SK-N-SH treated with all-trans-retinoic acid at 6 μM for 48 hours (cell line): ENCODE data around the gene PIK3CA.

Source experiments
- ATAC-seq: fragments of 200-7000 bp; cut with Tn5 transposase; 3 replicates; pipeline ENCODE4 v1.9.1; 2020; ENCODE audit warnings: mild to moderate bottlenecking, moderate library complexity
- ARNTL ChIP-seq: fragments of 450-650 bp; formaldehyde crosslinking; IDR thresholded peaks from 2 replicates; pipeline ENCODE4 v1.5.0; 2020; ENCODE audit warnings: low read depth, mild to moderate bottlenecking, moderate library complexity, borderline replicate concordance
- BACH2 ChIP-seq: fragments of 250-450 bp; sonication (Bioruptor Pico); IDR thresholded peaks from 2 replicates; pipeline ENCODE4 v1.9.0; 2021; ENCODE audit warnings: mild to moderate bottlenecking, borderline replicate concordance
- CREB5 ChIP-seq: fragments of 250-450 bp; sonication (Bioruptor Pico); IDR thresholded peaks from 2 replicates; pipeline ENCODE4 v1.5.1; 2020; ENCODE audit warnings: low read depth, mild to moderate bottlenecking, moderate library complexity
- CSDC2 ChIP-seq: fragments of 250-450 bp; sonication (Bioruptor Pico); IDR thresholded peaks from 2 replicates; pipeline ENCODE4 v1.5.0; 2020; ENCODE audit warnings: mild to moderate bottlenecking, moderate library complexity
- GLIS3 ChIP-seq: fragments of 250-450 bp; sonication (Bioruptor Pico); IDR thresholded peaks from 2 replicates; pipeline ENCODE4 v1.5.0; 2020; ENCODE audit warnings: mild to moderate bottlenecking, moderate library complexity
- ISL1 ChIP-seq: fragments of 250-450 bp; sonication (Bioruptor Pico); IDR thresholded peaks from 2 replicates; pipeline ENCODE4 v2.1.2; 2022; ENCODE audit warnings: mild to moderate bottlenecking, moderate library complexity
- OSR1 ChIP-seq: fragments of 250-450 bp; sonication (Bioruptor Pico); IDR thresholded peaks from 2 replicates; pipeline ENCODE4 v1.8.0; 2022; ENCODE audit warnings: moderate library complexity, mild to moderate bottlenecking, inconsistent platforms
- PPARA ChIP-seq: fragments of 250-450 bp; sonication (Bioruptor Pico); IDR thresholded peaks from 2 replicates; pipeline ENCODE4 v1.5.0; 2020; ENCODE audit warnings: mild to moderate bottlenecking, borderline replicate concordance
- RARB ChIP-seq: fragments of 250-450 bp; sonication (Bioruptor Pico); IDR thresholded peaks from 2 replicates; pipeline ENCODE4 v1.8.0; 2021; ENCODE audit warnings: mild to moderate bottlenecking, moderate library complexity
- SNAI2 ChIP-seq: fragments of 250-450 bp; sonication (Bioruptor Pico); IDR thresholded peaks from 2 replicates; pipeline ENCODE4 v1.5.0; 2020; ENCODE audit warnings: mild to moderate bottlenecking, moderate library complexity
- TCF4 ChIP-seq: fragments of 250-450 bp; sonication (Bioruptor Pico); IDR thresholded peaks from 2 replicates; pipeline ENCODE4 v1.8.0; 2021; ENCODE audit warnings: mild to moderate bottlenecking, moderate library complexity, borderline replicate concordance
- TOX ChIP-seq: fragments of 250-450 bp; sonication (Bioruptor Pico); IDR thresholded peaks from 2 replicates; pipeline ENCODE4 v1.8.0; 2021; ENCODE audit warnings: mild to moderate bottlenecking, moderate library complexity, borderline replicate concordance
- ZC3H10 ChIP-seq: fragments of 250-450 bp; sonication (Bioruptor Pico); IDR thresholded peaks from 2 replicates; pipeline ENCODE4 v1.5.1; 2021; ENCODE audit warnings: mild to moderate bottlenecking, moderate library complexity
- ZFP3 ChIP-seq: fragments of 250-450 bp; sonication (Bioruptor Pico); IDR thresholded peaks from 2 replicates; pipeline ENCODE4 v1.5.0; 2020; ENCODE audit warnings: mild to moderate bottlenecking, moderate library complexity
- ZNF70 ChIP-seq: fragments of 450-650 bp; formaldehyde crosslinking; IDR thresholded peaks from 2 replicates; pipeline ENCODE4 v1.5.0; 2020; ENCODE audit warnings: mild to moderate bottlenecking, moderate library complexity
- ZNF8 ChIP-seq: fragments of 450-650 bp; formaldehyde crosslinking; IDR thresholded peaks from 2 replicates; pipeline ENCODE4 v1.5.0; 2020; ENCODE audit warnings: mild to moderate bottlenecking, moderate library complexity
- TF ChIP-seq, protein P1 (sequence below): fragments of 250-450 bp; sonication (Bioruptor Pico); IDR thresholded peaks from 2 replicates; pipeline ENCODE4 v1.5.1; 2021; ENCODE audit warnings: mild to moderate bottlenecking, moderate library complexity
- TF ChIP-seq, protein P2 (sequence below): fragments of 250-450 bp; sonication (Bioruptor Pico); IDR thresholded peaks from 2 replicates; pipeline ENCODE4 v1.8.0; 2021; ENCODE audit warnings: low read depth, mild to moderate bottlenecking, moderate library complexity, borderline replicate concordance
- TF ChIP-seq, protein P3 (sequence below): fragments of 250-450 bp; sonication (Bioruptor Pico); IDR thresholded peaks from 2 replicates; pipeline ENCODE4 v1.5.0; 2020; ENCODE audit warnings: mild to moderate bottlenecking, moderate library complexity
- TF ChIP-seq, protein P4 (sequence below): fragments of 250-450 bp; sonication (Bioruptor Pico); IDR thresholded peaks from 2 replicates; pipeline ENCODE4 v1.8.0; 2020; ENCODE audit warnings: mild to moderate bottlenecking, moderate library complexity, borderline replicate concordance

PIK3CA gene

DNA sequence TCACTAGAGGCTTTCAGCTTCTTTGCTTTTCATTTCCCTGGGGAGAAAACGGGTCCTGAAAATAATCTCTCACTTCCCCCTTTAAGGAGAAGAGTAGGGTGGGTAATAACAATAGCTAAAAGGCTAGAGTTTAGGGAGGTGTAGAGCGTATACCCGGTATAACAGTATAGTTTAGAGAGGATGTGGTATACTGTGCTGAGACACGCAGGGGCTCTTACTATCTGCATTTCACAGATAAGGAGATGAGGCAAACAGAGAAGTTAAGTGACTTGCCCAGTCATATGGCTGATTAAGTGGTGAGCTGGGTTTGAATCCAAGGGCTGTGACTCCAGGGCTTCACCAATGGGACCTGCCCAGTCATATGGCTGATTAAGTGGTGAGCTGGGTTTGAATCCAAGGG is 117.7 kb downstream of the PIK3CA start:
- ATAC-seq = no peak
- no peak for TF ChIP-seq ISL1
- no peak for TF ChIP-seq SNAI2 (CRISPR knock-in tag)
- no peak for TF ChIP-seq GLIS3 (CRISPR knock-in tag)
- TF ChIP-seq TOX (CRISPR knock-in tag) = no peak
- no peak for TF ChIP-seq CSDC2 (CRISPR knock-in tag)
- TF ChIP-seq OSR1 = no peak
- TF ChIP-seq TCF4 (CRISPR knock-in tag) = no peak
- TF ChIP-seq, all 23 proteins: peak for 0

DNA sequence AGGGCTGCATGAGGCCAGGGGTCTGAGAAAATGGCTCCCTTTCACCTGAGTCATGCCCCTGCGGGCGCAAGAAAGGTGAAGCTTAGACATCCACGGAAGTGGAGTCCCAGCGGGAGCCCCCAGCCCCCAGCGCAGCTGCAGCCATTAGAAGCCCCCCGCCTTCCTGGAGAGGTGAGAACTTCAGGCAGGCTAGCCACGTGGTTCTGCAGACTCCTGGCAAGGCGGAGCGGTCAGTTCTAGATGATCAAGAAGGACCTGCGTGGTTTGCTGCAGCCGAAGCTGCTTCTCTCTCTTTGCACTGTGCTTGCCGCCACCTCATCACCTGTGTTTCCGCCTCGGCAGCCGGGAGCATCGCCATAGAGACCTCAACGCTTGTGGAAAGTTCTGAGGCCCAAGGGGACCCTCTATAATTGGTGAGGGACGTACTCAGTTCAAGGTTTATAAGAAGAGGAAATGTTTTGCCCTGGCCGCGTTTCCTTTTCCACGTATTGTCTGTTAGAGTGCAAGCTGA is 118.6 kb downstream of the PIK3CA start:
- TF ChIP-seq, protein P1, sequence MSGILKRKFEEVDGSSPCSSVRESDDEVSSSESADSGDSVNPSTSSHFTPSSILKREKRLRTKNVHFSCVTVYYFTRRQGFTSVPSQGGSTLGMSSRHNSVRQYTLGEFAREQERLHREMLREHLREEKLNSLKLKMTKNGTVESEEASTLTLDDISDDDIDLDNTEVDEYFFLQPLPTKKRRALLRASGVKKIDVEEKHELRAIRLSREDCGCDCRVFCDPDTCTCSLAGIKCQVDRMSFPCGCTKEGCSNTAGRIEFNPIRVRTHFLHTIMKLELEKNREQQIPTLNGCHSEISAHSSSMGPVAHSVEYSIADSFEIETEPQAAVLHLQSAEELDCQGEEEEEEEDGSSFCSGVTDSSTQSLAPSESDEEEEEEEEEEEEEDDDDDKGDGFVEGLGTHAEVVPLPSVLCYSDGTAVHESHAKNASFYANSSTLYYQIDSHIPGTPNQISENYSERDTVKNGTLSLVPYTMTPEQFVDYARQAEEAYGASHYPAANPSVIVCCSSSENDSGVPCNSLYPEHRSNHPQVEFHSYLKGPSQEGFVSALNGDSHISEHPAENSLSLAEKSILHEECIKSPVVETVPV = no peak
- TF ChIP-seq GLIS3 (CRISPR knock-in tag) (no peak), RARB (no peak), ISL1 (no peak), SNAI2 (CRISPR knock-in tag) (no peak), ZNF70 (CRISPR knock-in tag) (no peak), CREB5 (CRISPR knock-in tag) (no peak), ZNF8 (no peak), ZC3H10 (no peak), BACH2 (no peak), PPARA (CRISPR knock-in tag) (no peak), OSR1 (no peak), ARNTL (CRISPR knock-in tag) (no peak), TCF4 (CRISPR knock-in tag) (no peak), CSDC2 (CRISPR knock-in tag) (no peak)
- TF ChIP-seq, protein P2, sequence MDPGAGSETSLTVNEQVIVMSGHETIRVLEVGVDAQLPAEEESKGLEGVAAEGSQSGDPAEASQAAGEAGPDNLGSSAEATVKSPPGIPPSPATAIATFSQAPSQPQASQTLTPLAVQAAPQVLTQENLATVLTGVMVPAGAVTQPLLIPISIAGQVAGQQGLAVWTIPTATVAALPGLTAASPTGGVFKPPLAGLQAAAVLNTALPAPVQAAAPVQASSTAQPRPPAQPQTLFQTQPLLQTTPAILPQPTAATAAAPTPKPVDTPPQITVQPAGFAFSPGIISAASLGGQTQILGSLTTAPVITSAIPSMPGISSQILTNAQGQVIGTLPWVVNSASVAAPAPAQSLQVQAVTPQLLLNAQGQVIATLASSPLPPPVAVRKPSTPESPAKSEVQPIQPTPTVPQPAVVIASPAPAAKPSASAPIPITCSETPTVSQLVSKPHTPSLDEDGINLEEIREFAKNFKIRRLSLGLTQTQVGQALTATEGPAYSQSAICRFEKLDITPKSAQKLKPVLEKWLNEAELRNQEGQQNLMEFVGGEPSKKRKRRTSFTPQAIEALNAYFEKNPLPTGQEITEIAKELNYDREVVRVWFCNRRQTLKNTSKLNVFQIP = no peak
- TF ChIP-seq, protein P3, sequence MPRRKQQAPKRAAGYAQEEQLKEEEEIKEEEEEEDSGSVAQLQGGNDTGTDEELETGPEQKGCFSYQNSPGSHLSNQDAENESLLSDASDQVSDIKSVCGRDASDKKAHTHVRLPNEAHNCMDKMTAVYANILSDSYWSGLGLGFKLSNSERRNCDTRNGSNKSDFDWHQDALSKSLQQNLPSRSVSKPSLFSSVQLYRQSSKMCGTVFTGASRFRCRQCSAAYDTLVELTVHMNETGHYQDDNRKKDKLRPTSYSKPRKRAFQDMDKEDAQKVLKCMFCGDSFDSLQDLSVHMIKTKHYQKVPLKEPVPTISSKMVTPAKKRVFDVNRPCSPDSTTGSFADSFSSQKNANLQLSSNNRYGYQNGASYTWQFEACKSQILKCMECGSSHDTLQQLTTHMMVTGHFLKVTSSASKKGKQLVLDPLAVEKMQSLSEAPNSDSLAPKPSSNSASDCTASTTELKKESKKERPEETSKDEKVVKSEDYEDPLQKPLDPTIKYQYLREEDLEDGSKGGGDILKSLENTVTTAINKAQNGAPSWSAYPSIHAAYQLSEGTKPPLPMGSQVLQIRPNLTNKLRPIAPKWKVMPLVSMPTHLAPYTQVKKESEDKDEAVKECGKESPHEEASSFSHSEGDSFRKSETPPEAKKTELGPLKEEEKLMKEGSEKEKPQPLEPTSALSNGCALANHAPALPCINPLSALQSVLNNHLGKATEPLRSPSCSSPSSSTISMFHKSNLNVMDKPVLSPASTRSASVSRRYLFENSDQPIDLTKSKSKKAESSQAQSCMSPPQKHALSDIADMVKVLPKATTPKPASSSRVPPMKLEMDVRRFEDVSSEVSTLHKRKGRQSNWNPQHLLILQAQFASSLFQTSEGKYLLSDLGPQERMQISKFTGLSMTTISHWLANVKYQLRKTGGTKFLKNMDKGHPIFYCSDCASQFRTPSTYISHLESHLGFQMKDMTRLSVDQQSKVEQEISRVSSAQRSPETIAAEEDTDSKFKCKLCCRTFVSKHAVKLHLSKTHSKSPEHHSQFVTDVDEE (CRISPR knock-in tag) = no peak
- TF ChIP-seq, protein P4, sequence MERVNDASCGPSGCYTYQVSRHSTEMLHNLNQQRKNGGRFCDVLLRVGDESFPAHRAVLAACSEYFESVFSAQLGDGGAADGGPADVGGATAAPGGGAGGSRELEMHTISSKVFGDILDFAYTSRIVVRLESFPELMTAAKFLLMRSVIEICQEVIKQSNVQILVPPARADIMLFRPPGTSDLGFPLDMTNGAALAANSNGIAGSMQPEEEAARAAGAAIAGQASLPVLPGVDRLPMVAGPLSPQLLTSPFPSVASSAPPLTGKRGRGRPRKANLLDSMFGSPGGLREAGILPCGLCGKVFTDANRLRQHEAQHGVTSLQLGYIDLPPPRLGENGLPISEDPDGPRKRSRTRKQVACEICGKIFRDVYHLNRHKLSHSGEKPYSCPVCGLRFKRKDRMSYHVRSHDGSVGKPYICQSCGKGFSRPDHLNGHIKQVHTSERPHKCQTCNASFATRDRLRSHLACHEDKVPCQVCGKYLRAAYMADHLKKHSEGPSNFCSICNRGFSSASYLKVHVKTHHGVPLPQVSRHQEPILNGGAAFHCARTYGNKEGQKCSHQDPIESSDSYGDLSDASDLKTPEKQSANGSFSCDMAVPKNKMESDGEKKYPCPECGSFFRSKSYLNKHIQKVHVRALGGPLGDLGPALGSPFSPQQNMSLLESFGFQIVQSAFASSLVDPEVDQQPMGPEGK (CRISPR knock-in tag) = no peak
- no peak for ATAC-seq

- no peak for ATAC-seq
- TF ChIP-seq SNAI2 (CRISPR knock-in tag) (no peak), OSR1 (no peak), ARNTL (CRISPR knock-in tag) (no peak), ZFP3 (no peak), ZC3H10 (no peak), RARB (no peak)
- TF ChIP-seq, protein P1 = no peak
- TF ChIP-seq, protein P4 (CRISPR knock-in tag) = no peak
Observed at GRCh38 chr3:179268400-179269051, 120.4 kb downstream of the PIK3CA start.
